Endothelial cell of umbilical vein (primary cell): ENCODE measurements around the gene ZDBF2. TPM values are rescaled to one million over a fixed set of nuclear protein-coding genes. Genes with fewer than 3 reads are reported as not detected.

ENCODE experiments used
- BruUV-seq: library from RNA; stranded (reverse); fragments of 400-500 nt; replicated peaks from 2 replicates; lab custom pipeline; 2021; lab: Mats Ljungman, UMichigan
- CTCF ChIA-PET: fragments of 300-600, 350-600 bp; sonication (Branson Sonifier 250); formaldehyde crosslinking; loops from one replicate; lab custom pipeline; 2021; ENCODE audit warnings: antibody characterized with exemption, inconsistent platforms; lab: Charles Lee
- POLR2A ChIA-PET: fragments of 300-600, 350-600 bp; sonication (Branson Sonifier 250); formaldehyde crosslinking; loops from one replicate; lab custom pipeline; 2021; ENCODE audit warnings: antibody characterized with exemption, inconsistent platforms; lab: Charles Lee
- DNase-seq: peaks from one replicate; pipeline ENCODE4 v3.0.0-alpha.2; 2011; ENCODE audit warnings: low read depth, low spot score
- FAIRE-seq: peaks from 2 replicates; lab custom pipeline; 2011; peaks lifted over from hg19 to GRCh38; lab: Jason Lieb, UNC
- H2AFZ ChIP-seq: 2 replicates; pipeline ENCODE4 v1.6.0; 2012; ENCODE audit warnings: low read depth, low read length, control low read depth, inconsistent platforms
- H3K27ac ChIP-seq: 2 replicates; pipeline ENCODE4 v1.5.1; 2011; ENCODE audit warnings: low read depth, mild to moderate bottlenecking, control low read depth, low read length, moderate library complexity; ENCODE audit not compliant: insufficient read depth
- H3K27me3 ChIP-seq, 2 experiments: 2 replicates each; pipeline versions ENCODE4 v1.6.0 to v1.6.1; 2011; ENCODE audit warnings: low read length in 2 of 2, mixed read lengths in 1 of 2; ENCODE audit not compliant: control insufficient read depth in 2 of 2, insufficient read depth in 2 of 2
- H3K36me3 ChIP-seq, 2 experiments: 2 replicates in 1 of 2; 3 replicates in 1 of 2; pipeline ENCODE4 v1.5.1; 2011; ENCODE audit warnings: low read length in 2 of 2, mild to moderate bottlenecking in 1 of 2, moderate library complexity in 1 of 2; ENCODE audit not compliant: control insufficient read depth in 2 of 2, insufficient read depth in 2 of 2; ENCODE audit errors: extremely low read depth in 1 of 2
- H3K4me1 ChIP-seq: 3 replicates; pipeline ENCODE4 v1.5.1; 2011; ENCODE audit warnings: mild to moderate bottlenecking, low read length; ENCODE audit not compliant: control insufficient read depth, insufficient read depth; ENCODE audit errors: extremely low read depth
- H3K4me2 ChIP-seq: 2 replicates; pipeline ENCODE4 v1.6.1; 2011; ENCODE audit warnings: low read length, control low read depth, mixed read lengths; ENCODE audit not compliant: insufficient read depth
- H3K4me3 ChIP-seq, 3 experiments: fragments of 200-600 bp in 1 of 3; sonication (generic), shearing (Covaris generic) in 1 of 3; replicated peaks in 1 of 3; 2 replicates each; pipeline ENCODE4 v1.5.1; 2011 to 2016; ENCODE audit warnings: control low read depth in 3 of 3, low read length in 3 of 3, mild to moderate bottlenecking in 2 of 3, inconsistent platforms in 1 of 3, low read depth in 1 of 3, moderate library complexity in 1 of 3; ENCODE audit not compliant: insufficient read depth in 1 of 3
- H3K79me2 ChIP-seq: 2 replicates; pipeline ENCODE4 v1.6.0; 2012; ENCODE audit warnings: low read length, inconsistent platforms; ENCODE audit not compliant: control insufficient read depth, insufficient read depth
- H3K9ac ChIP-seq: replicated peaks from 2 replicates; pipeline ENCODE3; 2011; ENCODE audit warnings: low read length, control low read depth; ENCODE audit not compliant: insufficient read depth; ENCODE audit errors: extremely low read depth
- H3K9me1 ChIP-seq: replicated peaks from 3 replicates; pipeline ENCODE4 v1.6.0; 2011; ENCODE audit warnings: mild to moderate bottlenecking, low read length; ENCODE audit not compliant: control insufficient read depth, insufficient read depth; ENCODE audit errors: extremely low read depth
- H3K9me3 ChIP-seq: replicated peaks from 2 replicates; pipeline ENCODE4 v1.5.1; 2012; ENCODE audit warnings: low read length, inconsistent platforms; ENCODE audit not compliant: control insufficient read depth, insufficient read depth
- H4K20me1 ChIP-seq: replicated peaks from 2 replicates; pipeline ENCODE3; 2011; ENCODE audit warnings: mild to moderate bottlenecking, low read length; ENCODE audit not compliant: control insufficient read depth, insufficient read depth; ENCODE audit errors: extremely low read depth
- CTCF ChIP-seq, 2 donors: IDR thresholded peaks; 1 replicate in 1 of 2; 2 replicates in 1 of 2; pipeline ENCODE4 v1.5.1; 2011; ENCODE audit warnings: low read length in 2 of 2, mild to moderate bottlenecking in 2 of 2, moderate library complexity in 2 of 2, control low read depth in 1 of 2, inconsistent platforms in 1 of 2, low read depth in 1 of 2; ENCODE audit not compliant: insufficient read depth in 1 of 2; ENCODE audit errors: extremely low read depth in 1 of 2
- EZH2 ChIP-seq: IDR thresholded peaks from 2 replicates; pipeline ENCODE4 v1.6.1; 2012; ENCODE audit warnings: borderline replicate concordance, low read depth, mild to moderate bottlenecking, moderate library complexity, low read length, inconsistent platforms; ENCODE audit not compliant: severe bottlenecking
- FOS ChIP-seq: IDR thresholded peaks from 2 replicates; pipeline ENCODE4 v1.6.1; 2011; ENCODE audit warnings: mild to moderate bottlenecking, low read length, moderate library complexity, borderline replicate concordance; ENCODE audit not compliant: insufficient read depth
- GATA2 ChIP-seq: IDR thresholded peaks from 2 replicates; pipeline ENCODE4 v1.7.0; 2011; ENCODE audit warnings: low read depth, mild to moderate bottlenecking, moderate library complexity, mixed read lengths, low read length; ENCODE audit not compliant: insufficient read length, insufficient read depth
- JUN ChIP-seq: IDR thresholded peaks from 2 replicates; pipeline ENCODE4 v1.6.1; 2011; ENCODE audit warnings: borderline replicate concordance, low read depth; ENCODE audit not compliant: insufficient read length, insufficient read depth
- MAX ChIP-seq: IDR thresholded peaks from 2 replicates; pipeline ENCODE4 v1.6.1; 2011; ENCODE audit not compliant: insufficient read depth, insufficient read length
- MYC ChIP-seq: IDR thresholded peaks from one replicate; pipeline ENCODE4 v1.6.1; 2011; ENCODE audit warnings: mild to moderate bottlenecking, low read depth, low read length
- POLR2A ChIP-seq: IDR thresholded peaks from 2 replicates; pipeline ENCODE4 v1.6.1; 2012; ENCODE audit warnings: low read depth, mild to moderate bottlenecking, control low read depth, low read length
- POLR2AphosphoS5 ChIP-seq: IDR thresholded peaks from 2 replicates; pipeline ENCODE4 v1.6.1; 2012; ENCODE audit warnings: low read depth, mild to moderate bottlenecking, control low read depth, low read length, moderate library complexity; ENCODE audit not compliant: insufficient read depth
- dilution Hi-C: fragments of 300-500 bp; cut with MboI; formaldehyde crosslinking; loops from one replicate; pipeline ENCODE4 v1.15.0; 2019; ENCODE audit warnings: low sequenced_read_pairs; ENCODE audit not compliant: extremely low pct_ligation_motif_present
- intact Hi-C: fragments of 100-400 bp; cut with micrococcal nuclease; formaldehyde crosslinking; loops from one replicate; pipeline ENCODE4 v1.10.0; 2022
- polyA plus RNA-seq, 4 experiments: library from polyadenylated mRNA; depleted of rRNA in 3 of 4; stranded (reverse) in 3 of 4; unstranded in 1 of 4; fragments of >200 nt; gene quantifications; 2 replicates each; pipeline versions ENCODE4 v1.2.1 to v1.2.3, GENCODE V29; 2011 to 2012; ENCODE audit warnings: missing spikeins in 1 of 4
- total RNA-seq: library from RNA; stranded (reverse); gene quantifications from 2 replicates; pipeline ENCODE4 v1.2.3, GENCODE V29; 2021

The ZDBF2 gene
- total and polyA plus RNA-seq, 2 donors (not counting 3 experiments of a cell fraction or from before 2014, with no cell fraction given) = 1.3 to 9.6 TPM

GRCh38 chr2:206316141-206316540, 41.7 kb downstream of the ZDBF2 start:
- Histone ChIP-seq H2AFZ (no peak overlapping the region), H3K9me3 (no peaks in the 10 kb centered on the region), H3K4me2 (no peak overlapping the region), H3K27ac (no peak overlapping the region), H3K9ac (no peak overlapping the region), H3K4me1 (no peaks in the 10 kb centered on the region), H3K36me3 (no peaks in the 10 kb centered on the region), H3K9me1 (no peaks in the 10 kb centered on the region), H4K20me1 (no peaks in the 10 kb centered on the region), H3K79me2 (no peaks in the 10 kb centered on the region), H3K4me3 (no peak overlapping the region), H3K27me3 (peaks cover 0 to 2% of the 10 kb centered on the region in 2 experiments)
- dilution Hi-C loops = no loop called here
- intact Hi-C loops = no loop called here
- CTCF ChIA-PET = no interaction called here
- no peak for TF ChIP-seq GATA2
- no peak for TF ChIP-seq MAX
- no peak for TF ChIP-seq MYC
- no peak for TF ChIP-seq FOS
- no peak for TF ChIP-seq JUN
- FAIRE-seq (no peak), DNase-seq (no peak)
- no TSS peak for BruUV-seq
- POLR2A ChIA-PET = no interaction called here

GRCh38 chr2:206323033-206323432, 48.6 kb downstream of the ZDBF2 start:
- Histone ChIP-seq H3K9ac (no peak overlapping the region), H3K4me2 (no peak overlapping the region), H3K9me1 (no peaks in the 10 kb centered on the region), H3K4me1 (no peaks in the 10 kb centered on the region), H3K4me3 (no peak overlapping the region), H3K9me3 (no peaks in the 10 kb centered on the region), H4K20me1 (no peaks in the 10 kb centered on the region), H3K36me3 (no peaks in the 10 kb centered on the region), H3K27me3 (no peaks in the 10 kb centered on the region), H3K27ac (no peak overlapping the region), H3K79me2 (no peaks in the 10 kb centered on the region), H2AFZ (no peak overlapping the region)
- no peak for FAIRE-seq
- DNase-seq = no peak
- no TSS peak for BruUV-seq
- dilution Hi-C loops = no loop called here
- intact Hi-C loops = no loop called here
- CTCF ChIA-PET = no interaction called here
- TF ChIP-seq JUN (no peak), POLR2AphosphoS5 (no peak), MAX (no peak), POLR2A (no peak), CTCF (IDR thresholded peaks at IDR 0.05; ENCODE audit: extremely low read depth in 1 of 2, insufficient read depth in 1 of 2, low read depth in 1 of 2, low read length in 2 of 2) (no peak), MYC (no peak), GATA2 (no peak), EZH2 (no peak), FOS (no peak)
- POLR2A ChIA-PET = no interaction called here
